ENCODE results near the gene BCL2L2. TPM values are rescaled to one million over a fixed set of nuclear protein-coding genes. Genes with fewer than 3 reads are reported as not detected.

BCL2L2 gene
- total RNA-seq, 4 donors from 2014 or later: 35.4 to 48.4 (median 44.7) TPM

GRCh38 chr14:23349156-23349845 is 42.7 kb downstream of the BCL2L2 start:
- H3K27ac ChIP-seq: no peak overlapping the region
- TF ChIP-seq EP300 (IDR thresholded peaks at IDR 0.05) (no peak), POLR2AphosphoS5 (IDR thresholded peaks at IDR 0.05) (no peak), CTCF (IDR thresholded peaks at IDR 0.05) (no peak), POLR2A (IDR thresholded peaks at IDR 0.05) (no peak)
- H3K36me3 ChIP-seq: no peaks in the 10 kb centered on the region
- 88% methylated on average over 8 of the region's 8 CpGs for WGBS
- H3K4me3 ChIP-seq: no peak overlapping the region
- no peaks in the 10 kb centered on the region for H3K9me3 ChIP-seq
- H3K27me3 ChIP-seq: peaks cover 7% of the 10 kb centered on the region
- H3K4me1 ChIP-seq: peaks cover 17% of the 10 kb centered on the region
- DNase-seq (ENCODE audit: low spot score in 2 of 2): no peak

- Histone ChIP-seq H3K27ac (no peak overlapping the region), H3K27me3 (peaks cover 7% of the 10 kb centered on the region), H3K4me3 (peak overlapping the region; percentile 64), H3K4me1 (peaks cover 17% of the 10 kb centered on the region), H3K36me3 (peaks cover under 1% of the 10 kb centered on the region), H3K9me3 (no peaks in the 10 kb centered on the region)
- TF ChIP-seq POLR2AphosphoS5 (IDR thresholded peaks at IDR 0.05): no peak
- no peak for TF ChIP-seq EP300 (IDR thresholded peaks at IDR 0.05)
- TF ChIP-seq POLR2A (IDR thresholded peaks at IDR 0.05): no peak
- TF ChIP-seq CTCF (IDR thresholded peaks at IDR 0.05): no peak
- no peak for DNase-seq (ENCODE audit: low spot score in 2 of 2)
- WGBS: 10% methylated on average over 30 of the region's 61 CpGs
These were observed 45.3 kb downstream of the BCL2L2 start for GRCh38 chr14:23351681-23352505.

- 1% methylated on average over 32 of the region's 42 CpGs for WGBS
- peak in 1 of 2 donors; percentile 82 for DNase-seq (ENCODE audit: low spot score in 2 of 2)
- no peak within 1 kb of the TSS for H3K27ac ChIP-seq
These were observed 46.1 kb downstream of the BCL2L2 start, which contains the start of gene SLC22A17 for GRCh38 chr14:23352506-23353432. TSS of gene SLC22A17 (minus strand) at chr14:23352887.

GRCh38 chr14:23353433-23353780 is 46.8 kb downstream of the BCL2L2 start:
- H3K9me3 ChIP-seq: no peaks in the 10 kb centered on the region
- WGBS: 64% methylated on average over 5 of the region's 5 CpGs
- peaks cover 7% of the 10 kb centered on the region for H3K27me3 ChIP-seq
- H3K36me3 ChIP-seq: peaks cover 11% of the 10 kb centered on the region
- TF ChIP-seq POLR2A (IDR thresholded peaks at IDR 0.05) (no peak), CTCF (IDR thresholded peaks at IDR 0.05) (no peak), POLR2AphosphoS5 (IDR thresholded peaks at IDR 0.05) (no peak), EP300 (IDR thresholded peaks at IDR 0.05) (no peak)
- H3K4me1 ChIP-seq: peaks cover 17% of the 10 kb centered on the region
- H3K4me3 ChIP-seq: no peak overlapping the region
- DNase-seq (ENCODE audit: low spot score in 2 of 2): no peak
- no peak overlapping the region for H3K27ac ChIP-seq

More at GRCh38 chr14:23352506-23353432, 46.1 kb downstream of the BCL2L2 start, which contains the start of gene SLC22A17:
- TF ChIP-seq EP300 (IDR thresholded peaks at IDR 0.05) (no peak), POLR2A (IDR thresholded peaks at IDR 0.05) (peak in 1 of 2 donors; percentile 35)
- Histone ChIP-seq H3K9me3 (no peaks in the 10 kb centered on the region), H3K4me1 (peaks cover 17% of the 10 kb centered on the region), H3K36me3 (peaks cover 6% of the 10 kb centered on the region), H3K4me3 (peak within 1 kb of the TSS; percentile 64), H3K27me3 (peaks cover 7% of the 10 kb centered on the region)

- peaks cover 25% of the 10 kb centered on the region for H3K36me3 ChIP-seq
- peaks cover 17% of the 10 kb centered on the region for H3K4me1 ChIP-seq
- no peaks in the 10 kb centered on the region for H3K9me3 ChIP-seq
- 71% methylated on average over 6 of the region's 6 CpGs for WGBS
- no peak for TF ChIP-seq POLR2A (IDR thresholded peaks at IDR 0.05)
- TF ChIP-seq EP300 (IDR thresholded peaks at IDR 0.05): no peak
- TF ChIP-seq CTCF (IDR thresholded peaks at IDR 0.05): no peak
- TF ChIP-seq POLR2AphosphoS5 (IDR thresholded peaks at IDR 0.05): no peak
- peaks cover 7% of the 10 kb centered on the region for H3K27me3 ChIP-seq
- DNase-seq (ENCODE audit: low spot score in 2 of 2): no peak
- H3K4me3 ChIP-seq: no peak overlapping the region
- no peak overlapping the region for H3K27ac ChIP-seq
These were observed 48.4 kb downstream of the BCL2L2 start for GRCh38 chr14:23354990-23355389.
